Measurements from ENCODE around the gene CCDC171.

DNA sequence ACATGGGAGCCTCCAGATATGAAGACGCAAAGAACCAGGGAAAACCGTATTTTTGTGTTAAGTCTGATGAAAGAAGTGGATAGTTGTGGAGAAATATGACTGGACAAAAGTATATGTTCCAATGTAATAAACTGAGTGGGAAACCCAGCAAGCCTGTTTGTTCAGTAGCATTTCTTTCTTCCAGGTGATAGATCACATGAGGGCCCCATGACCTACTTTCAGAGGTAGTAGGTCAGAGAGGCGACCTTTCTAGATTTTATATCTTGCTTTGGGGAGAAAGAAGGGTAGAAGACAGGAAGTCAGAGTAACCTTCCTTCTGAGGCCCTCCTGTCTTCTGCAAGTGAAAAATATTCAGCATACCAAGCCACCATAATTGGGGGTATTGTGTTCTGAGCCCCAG is 31.5 kb downstream of the CCDC171 start:
- no peak for TF ChIP-seq CTCF (IDR thresholded peaks at IDR 0.05; ENCODE audit: insufficient read depth, low read length)
- TF ChIP-seq GABPA (IDR thresholded peaks at IDR 0.05; ENCODE audit: low read depth): no peak

All from HL-60 (cell line).